AG04449 (cell line): Measurements from ENCODE around the gene HSD17B14.
"Not testable (repeated sequence)": the region's sequence is repeated elsewhere in the genome, so short reads cannot be mapped to it uniquely, and the experiment has no call there.

Experiments used
- CTCF ChIA-PET: fragments of 350-600 bp; formaldehyde crosslinking; extraction: SDS; loops from one replicate; lab custom pipeline; 2021; ENCODE audit warnings: antibody characterized with exemption; lab: Yijun Ruan, JAX
- POLR2A ChIA-PET: fragments of 400-600, 350-600 bp; formaldehyde crosslinking; extraction: SDS; loops from one replicate; lab custom pipeline; 2020; ENCODE audit warnings: antibody characterized with exemption, inconsistent platforms; lab: Yijun Ruan, JAX
- DNase-seq: peaks from one replicate; pipeline ENCODE4 v3.0.0-alpha.2; 2010; ENCODE audit warnings: low read depth, low spot score
- H3K4me3 ChIP-seq: 2 replicates; pipeline ENCODE4 v1.5.1; 2011; ENCODE audit warnings: low read depth, mild to moderate bottlenecking, control low read depth, low read length
- TF ChIP-seq, protein P1 (sequence below): IDR thresholded peaks from one replicate; pipeline ENCODE4 v1.5.1; 2011; ENCODE audit warnings: mild to moderate bottlenecking, moderate library complexity, low read length, control low read depth, inconsistent platforms; ENCODE audit not compliant: insufficient read depth; ENCODE audit errors: missing control alignments

HSD17B14 gene

DNA sequence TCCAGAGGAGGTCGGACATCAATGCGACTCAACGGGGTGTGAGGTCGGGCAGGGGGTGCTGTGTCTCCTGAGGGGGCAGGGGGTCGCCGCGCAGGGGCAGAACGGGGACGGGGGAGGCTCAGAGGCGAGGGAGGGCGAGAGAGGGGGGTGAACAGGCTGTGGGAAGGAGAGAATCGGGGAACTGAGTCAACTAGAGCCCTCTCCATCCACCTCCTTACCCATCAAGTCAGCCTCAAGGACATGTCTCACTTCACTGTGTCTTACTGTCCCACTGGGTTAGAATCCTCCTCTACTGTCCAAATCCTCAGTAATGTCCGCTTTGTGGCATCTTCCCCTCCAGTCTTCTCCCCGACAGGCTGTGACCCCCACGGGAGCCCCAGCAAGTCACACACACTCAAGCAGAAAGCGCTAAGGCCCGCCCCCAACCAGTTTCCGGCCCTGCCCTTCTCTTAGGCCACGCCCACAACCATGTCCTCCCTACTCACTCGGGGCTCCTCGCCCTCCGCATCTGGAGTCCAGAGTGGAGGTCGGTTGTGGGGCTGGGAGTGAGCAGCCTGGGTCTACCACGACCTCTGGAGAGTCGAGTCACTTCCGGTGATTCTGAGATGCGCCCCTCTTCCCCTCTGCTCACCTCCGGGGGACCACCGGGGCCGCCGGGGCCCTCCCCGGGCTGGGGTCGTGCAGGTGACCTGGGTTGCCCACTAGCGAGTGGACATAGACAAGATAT lies 22.9 kb upstream of the HSD17B14 start:
- CTCF ChIA-PET, result no interaction called here

DNA sequence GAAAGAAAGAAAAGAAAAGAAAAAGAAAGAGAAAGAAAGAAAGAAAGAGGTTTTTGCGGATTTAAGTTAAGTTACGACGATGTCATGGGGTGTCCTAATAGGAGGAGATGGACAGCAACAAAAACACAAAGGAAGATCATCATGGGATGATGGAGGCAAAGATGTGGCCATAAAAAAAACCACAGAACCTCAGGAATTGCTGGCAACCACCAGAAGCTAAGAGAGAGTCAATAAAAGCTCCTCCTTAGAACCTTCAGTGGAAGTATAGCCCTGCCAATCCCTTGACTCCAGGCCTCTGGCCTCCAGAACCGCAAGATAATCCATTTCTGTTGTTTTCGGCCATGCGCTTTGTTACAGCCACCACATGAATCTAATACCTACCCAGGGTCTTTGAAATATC lies 20.6 kb upstream of the HSD17B14 start:
- POLR2A ChIA-PET, result interaction anchor here (0.6 to 2.2 kb wide), 5 partner anchors 10 to 233 kb away, joined by 3 to 7 read pairs (median 3); partner anchors contain the start of gene PPP1R15A
- TF ChIP-seq, protein P1, sequence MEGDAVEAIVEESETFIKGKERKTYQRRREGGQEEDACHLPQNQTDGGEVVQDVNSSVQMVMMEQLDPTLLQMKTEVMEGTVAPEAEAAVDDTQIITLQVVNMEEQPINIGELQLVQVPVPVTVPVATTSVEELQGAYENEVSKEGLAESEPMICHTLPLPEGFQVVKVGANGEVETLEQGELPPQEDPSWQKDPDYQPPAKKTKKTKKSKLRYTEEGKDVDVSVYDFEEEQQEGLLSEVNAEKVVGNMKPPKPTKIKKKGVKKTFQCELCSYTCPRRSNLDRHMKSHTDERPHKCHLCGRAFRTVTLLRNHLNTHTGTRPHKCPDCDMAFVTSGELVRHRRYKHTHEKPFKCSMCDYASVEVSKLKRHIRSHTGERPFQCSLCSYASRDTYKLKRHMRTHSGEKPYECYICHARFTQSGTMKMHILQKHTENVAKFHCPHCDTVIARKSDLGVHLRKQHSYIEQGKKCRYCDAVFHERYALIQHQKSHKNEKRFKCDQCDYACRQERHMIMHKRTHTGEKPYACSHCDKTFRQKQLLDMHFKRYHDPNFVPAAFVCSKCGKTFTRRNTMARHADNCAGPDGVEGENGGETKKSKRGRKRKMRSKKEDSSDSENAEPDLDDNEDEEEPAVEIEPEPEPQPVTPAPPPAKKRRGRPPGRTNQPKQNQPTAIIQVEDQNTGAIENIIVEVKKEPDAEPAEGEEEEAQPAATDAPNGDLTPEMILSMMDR, result no peak
- H3K4me3 ChIP-seq, result no peak overlapping the region
- CTCF ChIA-PET, result interaction anchor here (0.7 to 7.7 kb wide), 4 partner anchors 10 to 114 kb away, joined by 3 to 125 read pairs (median 4); partner anchors contain the start of gene HSD17B14
- no peak for DNase-seq

More for the DNA sequence above, 22.9 kb upstream of the HSD17B14 start:
- no peak for DNase-seq
- TF ChIP-seq, protein P1, result no peak
- H3K4me3 ChIP-seq, result no peak overlapping the region
- POLR2A ChIA-PET, result no interaction called here

DNA sequence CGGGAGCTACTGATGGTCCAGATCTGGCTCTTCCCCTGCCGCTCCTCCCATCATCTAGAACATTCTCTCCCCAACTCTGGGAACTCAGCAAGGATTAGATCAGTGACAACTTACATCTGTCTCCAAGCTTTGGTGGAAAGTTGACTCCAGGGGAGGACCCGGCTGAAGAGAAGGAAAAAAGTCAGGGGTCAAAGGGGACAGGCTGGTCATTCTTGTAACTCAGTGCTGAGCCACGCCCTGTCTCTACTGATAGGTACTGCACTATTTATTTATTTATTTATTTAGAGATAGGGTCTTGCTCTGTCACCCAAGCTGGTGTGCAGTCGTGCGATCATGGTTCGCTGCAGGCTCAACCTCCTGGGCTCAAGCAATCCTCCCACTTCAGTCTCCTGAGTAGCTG lies 17.8 kb upstream of the HSD17B14 start:
- TF ChIP-seq, protein P1, result no peak
- no peak for DNase-seq
- ChIA-PET CTCF (interaction anchor here (1.4 to 7.7 kb wide), 3 partner anchors 12 to 66 kb away, joined by 6 to 125 read pairs (median 10); no protein-coding TSS in a partner anchor), POLR2A (interaction anchor here (0.6 kb wide), 1 partner anchor 11 kb away, joined by 3 read pairs; no protein-coding TSS in a partner anchor)
- H3K4me3 ChIP-seq, result no peak overlapping the region

DNA sequence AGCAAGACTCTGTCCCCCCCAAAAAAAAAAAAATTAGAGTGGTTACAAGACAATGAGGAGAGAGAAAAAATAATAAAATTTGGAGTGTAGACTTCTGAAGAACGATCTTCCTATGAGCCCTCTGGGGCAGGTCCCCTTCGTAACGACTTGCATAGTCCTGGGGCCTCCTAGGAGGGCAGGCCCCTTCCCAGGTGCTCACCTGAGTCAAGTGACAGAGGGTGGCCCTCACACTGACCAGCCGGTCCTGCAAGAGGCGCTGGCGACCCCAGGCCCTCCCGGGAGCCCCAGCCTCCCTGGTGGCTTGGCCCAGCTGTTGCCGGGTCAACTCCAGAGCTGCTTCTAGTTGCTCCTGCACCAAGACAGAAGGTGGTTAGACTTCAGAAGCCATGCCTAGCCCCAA lies 17.2 kb upstream of the HSD17B14 start:
- TF ChIP-seq, protein P1, result no peak
- CTCF ChIA-PET, result interaction anchor here (0.9 to 7.7 kb wide), 3 partner anchors 11 to 66 kb away, joined by 3 to 125 read pairs (median 10); partner anchors contain the start of gene HSD17B14
- POLR2A ChIA-PET, result no interaction called here
- no peak overlapping the region for H3K4me3 ChIP-seq
- no peak for DNase-seq

DNA sequence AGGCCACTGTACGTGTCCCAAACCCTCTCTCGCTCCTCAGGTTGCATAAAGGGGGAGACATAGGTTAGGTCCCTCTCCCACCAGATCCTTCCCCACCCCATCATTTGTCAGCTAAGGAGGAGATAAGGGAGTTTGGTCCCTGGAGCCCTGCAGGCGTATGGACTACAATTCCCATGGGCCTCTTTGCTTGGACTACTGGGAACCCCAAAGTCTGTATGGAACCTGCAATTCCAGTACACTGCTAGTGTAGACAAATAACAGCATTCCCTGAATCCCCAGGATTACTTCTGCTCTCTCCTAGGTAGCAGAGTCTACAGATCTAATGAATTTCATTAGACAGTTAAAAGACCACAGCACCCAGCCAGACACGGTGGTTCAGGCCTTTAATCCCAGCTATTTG lies 16.0 kb upstream of the HSD17B14 start:
- CTCF ChIA-PET, result interaction anchor here (0.9 to 7.7 kb wide), 7 partner anchors 10 to 175 kb away, joined by 3 to 125 read pairs (median 4); partner anchors contain the start of gene HSD17B14
- POLR2A ChIA-PET, result no interaction called here
- TF ChIP-seq, protein P1, result no peak
- no peak overlapping the region for H3K4me3 ChIP-seq
- DNase-seq, result no peak

DNA sequence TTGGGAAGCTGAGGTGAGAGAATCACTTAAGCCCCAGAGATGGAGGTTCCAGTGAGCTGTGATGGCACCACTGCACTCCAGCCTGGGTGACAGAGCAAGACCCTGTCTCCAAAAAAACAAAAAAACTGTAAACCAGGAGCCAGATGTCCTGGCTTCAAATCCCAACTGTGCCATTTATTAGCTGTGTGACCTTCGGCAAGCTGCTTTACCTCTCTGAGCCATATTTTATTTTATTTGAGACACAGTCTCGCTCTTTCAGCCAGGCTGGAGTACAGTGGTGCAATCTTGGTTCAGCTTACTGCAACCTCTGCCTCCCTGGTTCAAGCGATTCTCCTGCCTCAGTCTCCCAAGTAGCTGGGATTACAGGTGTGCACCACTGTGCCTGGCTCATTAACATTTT lies 10.4 kb upstream of the HSD17B14 start:
- ChIA-PET POLR2A (interaction anchor here (0.7 kb wide), 1 partner anchor 10 kb away, joined by 3 read pairs; no protein-coding TSS in a partner anchor), CTCF (interaction anchor here (0.8 to 15.6 kb wide), 3 partner anchors 20 to 58 kb away, joined by 3 to 737 read pairs (median 4); no protein-coding TSS in a partner anchor)
- not testable (repeated sequence) for H3K4me3 ChIP-seq, DNase-seq
